OCI-LY3 (cell line): ENCODE measurements around the gene GALT.

Experiments
- H2AFZ ChIP-seq: fragments of 200-600, 300-600 bp; shearing (Covaris generic); 2 replicates; pipeline ENCODE4 v1.6.0; 2014; ENCODE audit warnings: antibody characterized with exemption, low read depth, low read length
- H3K27ac ChIP-seq: fragments of 200-600, 300-600 bp; sonication (generic); 2 replicates; pipeline ENCODE4 v1.5.1; 2014; ENCODE audit warnings: mild to moderate bottlenecking, low read length, moderate library complexity, mixed read lengths
- H3K27me3 ChIP-seq: fragments of 200-600, 300-600 bp; sonication (generic); 2 replicates; pipeline ENCODE4 v1.6.1; 2014; ENCODE audit warnings: low read depth, low read length, mixed read lengths
- H3K36me3 ChIP-seq: fragments of 200-600, 300-600 bp; sonication (generic); replicated peaks from 2 replicates; pipeline ENCODE3; 2014; ENCODE audit warnings: low read depth, low read length, mixed read lengths
- H3K4me1 ChIP-seq: fragments of 300-600, 200-600 bp; sonication (generic); 2 replicates; pipeline ENCODE4 v1.6.1; 2014; ENCODE audit warnings: low read length, mixed read lengths
- H3K4me2 ChIP-seq: fragments of 200-600, 300-600 bp; sonication (generic); 2 replicates; pipeline ENCODE4 v1.6.1; 2014; ENCODE audit warnings: low read length, mixed read lengths
- H3K4me3 ChIP-seq: fragments of 300-600, 200-600 bp; sonication (generic); 2 replicates; pipeline ENCODE4 v1.5.1; 2014; ENCODE audit warnings: antibody characterized with exemption, mild to moderate bottlenecking, low read length, moderate library complexity
- H3K79me2 ChIP-seq: fragments of 300-600, 200-600 bp; shearing (Covaris generic); 2 replicates; pipeline ENCODE4 v1.6.1; 2014; ENCODE audit warnings: mild to moderate bottlenecking, low read length, mixed read lengths
- H3K9ac ChIP-seq: fragments of 300-600, 200-600 bp; shearing (Covaris generic); 2 replicates; pipeline ENCODE4 v1.6.0; 2014; ENCODE audit warnings: mild to moderate bottlenecking, low read length, moderate library complexity
- H3K9me3 ChIP-seq: fragments of 200-600, 300-600 bp; shearing (Covaris generic); 2 replicates; pipeline ENCODE4 v1.6.1; 2014; ENCODE audit warnings: low read length, mixed read lengths; ENCODE audit not compliant: insufficient read depth
- H4K20me1 ChIP-seq: fragments of 200-600, 300-600 bp; sonication (generic); 2 replicates; pipeline ENCODE4 v1.6.1; 2016; ENCODE audit warnings: low read length, mixed read lengths; ENCODE audit not compliant: insufficient read depth
- CTCF ChIP-seq: fragments of 200-600, 300-600 bp; sonication (generic); IDR thresholded peaks from 2 replicates; pipeline ENCODE4 v1.5.1; 2014; ENCODE audit warnings: antibody characterized with exemption, low read length, low read depth
- EZH2phosphoT487 ChIP-seq: fragments of 200-600 bp; shearing (Covaris generic); IDR thresholded peaks from 2 replicates; pipeline ENCODE4 v1.6.1; 2018; ENCODE audit warnings: antibody characterized with exemption, mixed run types, low read depth

GALT gene

DNA sequence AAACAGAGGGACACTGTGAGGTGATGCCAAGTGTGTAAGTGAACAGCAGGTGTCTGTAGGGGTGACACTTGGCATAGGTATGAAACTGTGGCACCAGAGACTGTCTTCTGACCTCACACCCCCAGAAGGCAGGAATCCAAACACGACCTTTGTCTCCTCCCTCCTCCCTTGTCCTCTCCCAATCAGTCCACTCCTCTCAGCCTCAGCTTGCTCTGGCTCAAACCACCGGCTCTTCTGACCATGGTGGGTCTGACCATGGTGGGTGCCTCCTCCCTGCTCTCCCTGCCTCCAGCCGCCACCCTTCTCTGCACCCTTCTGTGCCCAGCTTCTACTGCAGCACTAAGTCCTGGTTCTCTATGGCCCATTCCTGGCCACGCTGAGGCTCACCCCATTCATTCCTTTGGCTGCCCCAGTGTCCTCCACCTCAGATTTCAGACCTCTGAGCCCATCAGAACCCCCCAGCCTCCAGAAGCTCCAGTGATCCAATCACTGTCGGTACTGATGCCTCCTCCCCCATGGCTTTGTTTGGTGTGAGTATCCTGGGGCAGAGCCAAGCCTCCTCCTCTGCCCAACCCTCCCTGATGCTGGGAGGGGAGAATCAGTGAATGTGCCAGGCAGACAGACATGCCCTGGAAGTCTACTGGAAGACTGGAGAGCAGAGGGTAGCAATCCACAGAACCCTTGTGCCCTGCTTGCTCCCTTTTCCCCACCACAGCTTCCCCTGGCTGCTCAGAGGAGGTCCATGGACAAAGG, 15.9 kb upstream of the GALT start:
- no peak overlapping the region for H3K4me3 ChIP-seq
- TF ChIP-seq CTCF (no peak), EZH2phosphoT487 (no peak)
- H3K27ac ChIP-seq: no peak overlapping the region
- H3K9ac ChIP-seq: no peak overlapping the region
- no peak overlapping the region for H3K4me2 ChIP-seq
- peaks cover 7% of the 10 kb centered on the region; the same call in 1 of the 2 replicates for H3K4me1 ChIP-seq
- no peak overlapping the region for H2AFZ ChIP-seq
- H4K20me1 ChIP-seq: no peaks in the 10 kb centered on the region
- H3K9me3 ChIP-seq: no peaks in the 10 kb centered on the region
- H3K36me3 ChIP-seq: peaks cover 9% of the 10 kb centered on the region
- peaks cover 9% of the 10 kb centered on the region for H3K79me2 ChIP-seq
- H3K27me3 ChIP-seq: peaks cover 42% of the 10 kb centered on the region

- Histone ChIP-seq H3K36me3 (peaks cover 13% of the 10 kb centered on the region), H3K79me2 (peaks cover 28% of the 10 kb centered on the region), H3K4me3 (no peak overlapping the region), H3K27me3 (peaks cover 16% of the 10 kb centered on the region), H4K20me1 (no peaks in the 10 kb centered on the region), H3K4me2 (no peak overlapping the region), H3K9ac (no peak overlapping the region), H3K27ac (no peak overlapping the region), H2AFZ (no peak overlapping the region), H3K9me3 (no peaks in the 10 kb centered on the region), H3K4me1 (peaks cover 12% of the 10 kb centered on the region; the same call in 1 of the 2 replicates)
- TF ChIP-seq EZH2phosphoT487 (no peak), CTCF (no peak)
Measured at GRCh38 chr9:34633166-34633565, 13.3 kb upstream of the GALT start.

- Histone ChIP-seq H3K4me2 (no peak overlapping the region), H3K4me3 (no peak overlapping the region), H3K9ac (no peak overlapping the region), H3K79me2 (peaks cover 28% of the 10 kb centered on the region), H3K36me3 (peaks cover 13% of the 10 kb centered on the region), H3K27ac (no peak overlapping the region), H3K4me1 (peaks cover 15% of the 10 kb centered on the region), H3K9me3 (no peaks in the 10 kb centered on the region), H3K27me3 (peaks cover 9% of the 10 kb centered on the region), H2AFZ (no peak overlapping the region), H4K20me1 (no peaks in the 10 kb centered on the region)
- TF ChIP-seq CTCF: peak; percentile 87
- TF ChIP-seq EZH2phosphoT487: no peak
Measured at GRCh38 chr9:34633851-34634550, 12.5 kb upstream of the GALT start.

- no peaks in the 10 kb centered on the region for H4K20me1 ChIP-seq
- no peak overlapping the region for H3K27ac ChIP-seq
- no peak overlapping the region for H3K4me2 ChIP-seq
- H3K36me3 ChIP-seq: peaks cover 13% of the 10 kb centered on the region
- no peak overlapping the region for H3K9ac ChIP-seq
- H2AFZ ChIP-seq: no peak overlapping the region
- H3K4me3 ChIP-seq: no peak overlapping the region
- TF ChIP-seq EZH2phosphoT487: no peak
- TF ChIP-seq CTCF: no peak
- H3K9me3 ChIP-seq: no peaks in the 10 kb centered on the region
- peaks cover 28% of the 10 kb centered on the region for H3K79me2 ChIP-seq
- H3K27me3 ChIP-seq: peaks cover 2% of the 10 kb centered on the region
- peaks cover 12% of the 10 kb centered on the region for H3K4me1 ChIP-seq
Measured at GRCh38 chr9:34634551-34635248, 11.8 kb upstream of the GALT start.
